ENCODE measurements around the gene NOS3.

DNA sequence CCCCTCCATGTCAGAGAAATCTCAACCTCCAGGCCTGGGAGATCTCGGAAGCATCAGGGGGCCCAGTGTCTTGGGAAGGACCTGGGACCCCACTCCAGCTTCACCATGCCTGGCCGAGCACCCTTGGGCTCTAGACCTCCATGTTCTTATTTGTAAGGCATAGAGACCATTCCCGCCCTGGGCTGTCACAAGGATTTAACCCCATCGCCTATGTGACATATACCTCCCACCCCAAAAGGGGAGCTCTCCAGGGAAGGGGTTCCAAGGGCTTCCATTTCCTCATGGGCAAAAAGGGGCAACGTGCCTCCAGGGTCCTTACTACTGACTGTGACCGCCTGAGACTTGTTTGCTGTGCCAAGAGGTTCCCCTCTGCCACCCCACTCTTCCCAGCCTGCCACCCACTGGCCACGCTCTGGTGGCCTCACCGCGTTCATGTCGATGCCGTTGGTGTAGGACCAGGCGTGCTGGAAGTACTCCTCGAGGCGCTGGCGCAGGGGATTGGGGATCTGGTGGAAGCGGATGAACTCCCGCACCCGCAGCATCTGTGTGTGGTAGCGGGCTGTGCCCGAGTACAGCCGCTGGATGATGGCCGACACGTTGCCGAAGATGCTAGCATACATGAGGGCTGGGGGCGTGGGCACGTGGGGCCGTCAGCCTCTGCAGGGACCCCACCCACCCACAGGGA lies 40.2 kb upstream of the NOS3 start:
- TF ChIP-seq, protein P1, sequence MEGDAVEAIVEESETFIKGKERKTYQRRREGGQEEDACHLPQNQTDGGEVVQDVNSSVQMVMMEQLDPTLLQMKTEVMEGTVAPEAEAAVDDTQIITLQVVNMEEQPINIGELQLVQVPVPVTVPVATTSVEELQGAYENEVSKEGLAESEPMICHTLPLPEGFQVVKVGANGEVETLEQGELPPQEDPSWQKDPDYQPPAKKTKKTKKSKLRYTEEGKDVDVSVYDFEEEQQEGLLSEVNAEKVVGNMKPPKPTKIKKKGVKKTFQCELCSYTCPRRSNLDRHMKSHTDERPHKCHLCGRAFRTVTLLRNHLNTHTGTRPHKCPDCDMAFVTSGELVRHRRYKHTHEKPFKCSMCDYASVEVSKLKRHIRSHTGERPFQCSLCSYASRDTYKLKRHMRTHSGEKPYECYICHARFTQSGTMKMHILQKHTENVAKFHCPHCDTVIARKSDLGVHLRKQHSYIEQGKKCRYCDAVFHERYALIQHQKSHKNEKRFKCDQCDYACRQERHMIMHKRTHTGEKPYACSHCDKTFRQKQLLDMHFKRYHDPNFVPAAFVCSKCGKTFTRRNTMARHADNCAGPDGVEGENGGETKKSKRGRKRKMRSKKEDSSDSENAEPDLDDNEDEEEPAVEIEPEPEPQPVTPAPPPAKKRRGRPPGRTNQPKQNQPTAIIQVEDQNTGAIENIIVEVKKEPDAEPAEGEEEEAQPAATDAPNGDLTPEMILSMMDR (IDR thresholded peaks at IDR 0.05; ENCODE audit: insufficient read depth, low read depth, low read length): no peak
- TF ChIP-seq EZH2 (IDR thresholded peaks at IDR 0.05; ENCODE audit: insufficient read depth, low read length): no peak

All from astrocyte (in vitro differentiated cells and primary cell).